Heart left ventricle (tissue), 16 donors: Measurements from ENCODE around the gene KCNJ5. TPM values are rescaled to one million over a fixed set of nuclear protein-coding genes. Genes with fewer than 3 reads are reported as not detected.

ENCODE experiments used
- ATAC-seq, 4 donors: fragments of 200-7000 bp; cut with Tn5 transposase; one replicate each; pipeline ENCODE4 v1.9.1; 2020 to 2022; ENCODE audit warnings: moderate library complexity in 4 of 4, mild to moderate bottlenecking in 3 of 4, moderate number of reproducible peaks in 1 of 4
- DNase-seq, 5 donors: peaks; one replicate each; pipeline ENCODE4 v3.0.0-alpha.2; 2020
- H3K27ac ChIP-seq, 12 donors: fragments of 200-600 bp; sonication (generic) in 4 of 12; one replicate each; pipeline versions ENCODE4 v1.5.0 to v1.8.0; 2016 to 2022; ENCODE audit warnings: mild to moderate bottlenecking in 2 of 12
- H3K27me3 ChIP-seq, 9 donors: fragments of 200-600 bp; sonication (generic) in 2 of 9; one replicate each; pipeline versions ENCODE4 v1.5.1 to v1.8.0; 2016 to 2022; ENCODE audit warnings: mild to moderate bottlenecking in 3 of 9
- H3K36me3 ChIP-seq, 9 donors: fragments of 200-600 bp; sonication (generic) in 2 of 9; one replicate each; pipeline versions ENCODE4 v1.5.0 to v1.8.0; 2018 to 2022; ENCODE audit warnings: mild to moderate bottlenecking in 2 of 9
- H3K4me1 ChIP-seq, 12 donors: fragments of 200-600 bp; sonication (generic) in 4 of 12; one replicate each; pipeline versions ENCODE4 v1.5.0 to v1.8.0; 2016 to 2022; ENCODE audit warnings: mild to moderate bottlenecking in 3 of 12
- H3K4me3 ChIP-seq, 12 donors: fragments of 200-600 bp; sonication (generic) in 4 of 12; one replicate each; pipeline versions ENCODE4 v1.5.0 to v1.8.0; 2017 to 2022; ENCODE audit warnings: mild to moderate bottlenecking in 9 of 12, moderate library complexity in 4 of 12
- H3K9me3 ChIP-seq, 12 donors: fragments of 200-600 bp; sonication (generic) in 4 of 12; one replicate each; pipeline versions ENCODE4 v1.5.0 to v1.8.0; 2016 to 2022; ENCODE audit warnings: mild to moderate bottlenecking in 1 of 12
- POLR2A ChIP-seq, 2 donors: fragments of 450-650 bp; IDR thresholded peaks; one replicate each; pipeline ENCODE4 v1.6.1; 2017; ENCODE audit warnings: antibody characterized with exemption in 2 of 2, mild to moderate bottlenecking in 2 of 2, moderate library complexity in 2 of 2
- WGBS, 4 donors: extraction: QIAGEN DNeasy Blood & Tissue Kit in 2 of 4; methylation state at CpG; one replicate each; pipeline versions ENCODE4 v1.1.5 to v1.1.7; 2013 to 2018; 5-methylcytosine and 5-hydroxymethylcytosine counted together
- intact Hi-C, 10 donors: fragments of 100-400 bp; cut with DNase I; formaldehyde crosslinking; loops; one replicate each; pipeline versions ENCODE4 v1.11.1 to v1.14.2; 2022
- polyA plus RNA-seq, 2 donors: library from polyadenylated mRNA; stranded (reverse); fragments of 200-250 nt; gene quantifications; one replicate each; pipeline ENCODE4 v1.2.3, GENCODE V29; 2013
- total RNA-seq, 9 donors: library from RNA; depleted of rRNA in 2 of 9; stranded (reverse); fragments of >200 nt in 2 of 9; fragmentation: NEBNext Ultra II Directional in 3 of 9; extraction: Animal tissue kit (Norgen Biotek cat#: 25700) in 3 of 9; gene quantifications; one replicate each; pipeline versions ENCODE4 v1.1.0 to v1.2.4, GENCODE V29; 2016 to 2023
- TF ChIP-seq, protein P1 (sequence below), 12 donors: fragments of 200-600 bp; sonication (generic) in 4 of 12; IDR thresholded peaks; one replicate each; pipeline versions ENCODE4 v1.5.0 to v1.8.0; 2018 to 2022; ENCODE audit warnings: antibody characterized with exemption in 12 of 12, mild to moderate bottlenecking in 5 of 12
- donor health status: ischemic (EF 13 %, LVEDD 7.1; RV severe dilation, severe dysfunction).
- donor health status: healthy with polysubstance abuse.
- donor health status: DM: no; HTN: yes; CAD: no.
- donor health status: DM: no; HTN: no; CAD: no.
- donor health status: ischemic (EF 25% LVEDD 6.9; RV normal size, moderate dysfunction).
- donor health status: ischemic (EF 25% LVEDD 5.7; RV mildly dilated, moderate dysfunction).
- donor health status: healthy.
- donor health status: DM: yes; HTN: yes; CAD: no.
- donor health status: ischemic (EF 35%, LVEDD 5.7; RV mildly dilated, moderate dysfunction).
- donor health status: nonischemic (EF 11% LVEDD 7.7; RV severe dilation, severe dysfunction).
- donor health status: DM: yes; HTN: yes; CAD: no.
- donor health status: PGD.
- donor health status: ischemic (EF 29% LVEDD 5.4; RV normal size, mild dysfunction).
- donor health status: nonischemic (EF 23%, LVEDD 6.1; RV moderate dilation, normal function).

KCNJ5 gene
- total and polyA plus RNA-seq, 11 donors: 1.4 to 29.4 (median 6.0) TPM

GRCh38 chr11:128931066-128931465 lies 39.9 kb downstream of the KCNJ5 start:
- intact Hi-C loops: no loop called here
- no peaks in the 10 kb centered on the region for H3K36me3 ChIP-seq
- TF ChIP-seq POLR2A (IDR thresholded peaks at IDR 0.05): no peak
- TF ChIP-seq, protein P1, sequence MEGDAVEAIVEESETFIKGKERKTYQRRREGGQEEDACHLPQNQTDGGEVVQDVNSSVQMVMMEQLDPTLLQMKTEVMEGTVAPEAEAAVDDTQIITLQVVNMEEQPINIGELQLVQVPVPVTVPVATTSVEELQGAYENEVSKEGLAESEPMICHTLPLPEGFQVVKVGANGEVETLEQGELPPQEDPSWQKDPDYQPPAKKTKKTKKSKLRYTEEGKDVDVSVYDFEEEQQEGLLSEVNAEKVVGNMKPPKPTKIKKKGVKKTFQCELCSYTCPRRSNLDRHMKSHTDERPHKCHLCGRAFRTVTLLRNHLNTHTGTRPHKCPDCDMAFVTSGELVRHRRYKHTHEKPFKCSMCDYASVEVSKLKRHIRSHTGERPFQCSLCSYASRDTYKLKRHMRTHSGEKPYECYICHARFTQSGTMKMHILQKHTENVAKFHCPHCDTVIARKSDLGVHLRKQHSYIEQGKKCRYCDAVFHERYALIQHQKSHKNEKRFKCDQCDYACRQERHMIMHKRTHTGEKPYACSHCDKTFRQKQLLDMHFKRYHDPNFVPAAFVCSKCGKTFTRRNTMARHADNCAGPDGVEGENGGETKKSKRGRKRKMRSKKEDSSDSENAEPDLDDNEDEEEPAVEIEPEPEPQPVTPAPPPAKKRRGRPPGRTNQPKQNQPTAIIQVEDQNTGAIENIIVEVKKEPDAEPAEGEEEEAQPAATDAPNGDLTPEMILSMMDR (IDR thresholded peaks at IDR 0.05): no peak
- ATAC-seq: no peak
- peaks cover 0 to 11% (median 0%) of the 10 kb centered on the region in 12 donors for H3K4me1 ChIP-seq
- H3K27me3 ChIP-seq: no peaks in the 10 kb centered on the region
- WGBS, 4 donors: 81 to 89% (median 86%) methylated on average over 3 of the region's 3 CpGs
- no peak for DNase-seq
- no peaks in the 10 kb centered on the region for H3K9me3 ChIP-seq
- no peak overlapping the region for H3K27ac ChIP-seq
- H3K4me3 ChIP-seq: no peak overlapping the region

GRCh38 chr11:128931668-128932067 lies 40.5 kb downstream of the KCNJ5 start:
- Histone ChIP-seq H3K9me3 (no peaks in the 10 kb centered on the region), H3K27me3 (no peaks in the 10 kb centered on the region), H3K4me3 (no peak overlapping the region), H3K36me3 (no peaks in the 10 kb centered on the region), H3K27ac (no peak overlapping the region), H3K4me1 (peaks cover 0 to 11% (median 0%) of the 10 kb centered on the region in 12 donors)
- WGBS, 4 donors: 72 to 90% (median 81%) methylated on average over 6 of the region's 6 CpGs
- intact Hi-C loops: no loop called here
- no peak for DNase-seq
- no peak for ATAC-seq
- no peak for TF ChIP-seq POLR2A (IDR thresholded peaks at IDR 0.05)
- TF ChIP-seq, protein P1 (IDR thresholded peaks at IDR 0.05): no peak

DNA sequence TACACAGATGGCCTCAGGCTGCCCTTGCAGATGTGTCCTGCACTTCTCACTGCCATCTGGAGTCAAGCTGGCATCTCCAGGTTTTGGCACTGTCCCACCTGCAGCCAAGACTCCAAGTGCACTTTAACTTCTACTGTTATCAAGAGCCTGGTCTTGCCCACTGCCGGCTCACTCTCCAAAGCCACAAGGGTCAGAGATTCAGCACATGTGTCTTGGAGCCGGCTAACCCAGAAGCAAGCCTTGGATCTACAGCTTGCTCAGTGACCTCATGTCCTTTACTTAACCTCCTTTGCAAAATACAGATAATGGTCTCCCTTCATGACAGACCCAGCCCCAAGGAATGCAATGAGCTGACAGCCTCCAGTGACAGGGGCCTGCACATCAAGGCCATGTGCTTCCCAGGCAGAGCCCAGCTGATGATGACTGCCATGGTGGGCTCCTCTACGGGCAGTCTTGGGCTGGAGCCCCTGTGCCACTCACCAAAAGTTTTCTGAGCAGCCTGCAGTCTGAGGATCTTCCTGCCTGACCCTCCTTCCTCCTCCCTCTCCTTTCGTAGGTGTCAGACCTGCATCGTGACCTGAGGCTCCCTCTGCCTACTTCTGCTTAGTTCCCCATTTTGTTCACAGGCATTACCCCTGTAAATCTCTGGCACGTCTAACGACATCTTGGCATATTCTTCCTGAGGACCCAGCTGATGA lies 42.5 kb downstream of the KCNJ5 start:
- Histone ChIP-seq H3K27ac (no peak overlapping the region), H3K9me3 (no peaks in the 10 kb centered on the region), H3K27me3 (no peaks in the 10 kb centered on the region), H3K4me1 (peaks cover 0 to 2% (median 0%) of the 10 kb centered on the region in 12 donors), H3K4me3 (no peak overlapping the region), H3K36me3 (no peaks in the 10 kb centered on the region)
- no peak for TF ChIP-seq POLR2A (IDR thresholded peaks at IDR 0.05)
- TF ChIP-seq, protein P1 (IDR thresholded peaks at IDR 0.05): no peak
- intact Hi-C loops: no loop called here
- 79 to 87% (median 85%) methylated on average over 7 of the region's 7 CpGs for WGBS, 4 donors
- DNase-seq: no peak
- ATAC-seq: peak in 1 of 4 donors; percentile 18

DNA sequence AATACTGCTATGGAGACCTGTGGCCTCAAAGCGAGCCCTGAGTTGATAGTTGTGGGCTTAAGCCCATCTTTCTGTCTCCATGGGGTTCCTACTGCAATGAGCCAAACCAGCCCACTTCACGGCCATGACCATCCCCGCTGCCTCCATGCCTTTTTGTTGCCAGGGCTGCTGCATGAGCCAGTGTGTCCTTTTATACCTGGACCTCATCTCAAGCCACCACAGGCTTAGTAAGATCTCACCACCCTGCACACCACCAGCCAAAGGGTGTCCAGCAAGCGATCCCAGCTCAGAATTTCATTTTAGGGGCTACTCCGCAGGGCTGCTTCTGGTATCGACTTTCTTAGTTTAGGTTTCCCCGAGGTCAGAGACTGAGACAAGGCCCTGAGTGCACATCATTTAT lies 43.2 kb downstream of the KCNJ5 start:
- TF ChIP-seq, protein P1 (IDR thresholded peaks at IDR 0.05): no peak
- TF ChIP-seq POLR2A (IDR thresholded peaks at IDR 0.05): no peak
- Histone ChIP-seq H3K9me3 (no peaks in the 10 kb centered on the region), H3K27ac (no peak overlapping the region), H3K36me3 (no peaks in the 10 kb centered on the region), H3K27me3 (no peaks in the 10 kb centered on the region), H3K4me3 (no peak overlapping the region), H3K4me1 (no peaks in the 10 kb centered on the region)
- no peak for DNase-seq
- intact Hi-C loops: no loop called here
- no peak for ATAC-seq
- 92 to 98% (median 94%) methylated on average over 7 of the region's 7 CpGs for WGBS, 4 donors
